HG02642 (cell line): ENCODE measurements around the gene PIK3R5.
A peak's percentile ranks its signal among the peaks of the same experiment; 100 is the strongest.

Experiments used
- ATAC-seq: cut with Tn5 transposase; IDR thresholded peaks from one replicate; pipeline ENCODE4 v1.9.1; 2021; ENCODE audit warnings: mild to moderate bottlenecking; ENCODE audit not compliant: unreplicated experiment, poor library complexity

The PIK3R5 gene

DNA sequence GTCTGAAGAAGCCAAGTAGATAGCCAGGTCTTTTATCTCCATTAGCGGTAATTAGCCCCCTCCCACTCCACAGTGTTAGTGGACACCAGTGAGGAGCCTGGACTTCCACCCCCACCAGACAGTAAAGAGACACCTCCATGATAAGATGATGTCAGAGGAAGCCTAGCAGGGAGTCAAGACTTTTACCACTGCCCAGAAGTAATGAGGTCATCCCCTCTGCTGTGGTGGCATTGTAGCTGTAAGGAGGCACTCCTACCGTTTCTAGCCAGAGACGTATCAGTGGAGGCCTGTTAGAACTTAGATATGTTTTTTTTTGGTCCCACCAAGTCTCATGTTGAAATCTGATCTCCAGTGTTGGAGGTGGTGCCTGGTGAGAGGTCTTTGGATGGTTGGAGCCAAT is 38.1 kb downstream of the PIK3R5 start:
- no peak for ATAC-seq

DNA sequence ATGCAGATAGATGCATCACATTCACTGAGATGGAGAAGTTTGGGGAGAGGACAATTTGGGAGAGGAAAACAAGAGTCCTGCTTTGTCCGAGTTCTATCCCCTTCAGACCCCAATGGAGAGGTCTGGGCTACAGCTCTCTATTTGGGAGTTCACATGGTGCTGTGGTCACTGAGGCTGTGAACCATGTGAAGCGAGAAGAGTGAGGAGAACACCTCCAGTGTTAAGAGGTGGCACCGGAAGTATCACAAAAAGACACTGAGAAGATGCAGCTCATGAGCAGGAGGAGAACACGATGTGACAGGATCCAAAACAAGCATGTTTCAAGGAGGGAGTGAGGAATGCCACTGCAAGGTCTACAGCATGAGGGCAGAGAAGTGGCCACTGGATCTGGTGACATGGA is 39.7 kb downstream of the PIK3R5 start:
- ATAC-seq, result no peak

DNA sequence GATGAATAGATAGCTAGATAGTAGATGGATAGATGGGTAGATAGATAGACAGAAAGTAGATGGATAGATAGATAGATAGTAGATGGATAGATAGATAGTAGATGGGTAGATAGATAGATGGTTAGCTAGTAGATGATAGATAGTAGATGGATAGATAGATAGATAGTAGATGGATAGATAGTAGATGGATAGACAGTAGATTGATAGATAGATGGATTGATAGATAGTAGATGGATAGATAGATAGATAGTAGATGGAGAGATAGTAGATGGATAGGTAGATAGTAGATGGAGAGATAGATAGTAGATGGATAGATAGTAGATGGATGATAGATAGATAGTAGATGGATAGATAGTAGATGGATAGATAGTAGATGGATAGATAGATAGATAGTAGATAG is 40.4 kb downstream of the PIK3R5 start:
- ATAC-seq, result no peak

DNA sequence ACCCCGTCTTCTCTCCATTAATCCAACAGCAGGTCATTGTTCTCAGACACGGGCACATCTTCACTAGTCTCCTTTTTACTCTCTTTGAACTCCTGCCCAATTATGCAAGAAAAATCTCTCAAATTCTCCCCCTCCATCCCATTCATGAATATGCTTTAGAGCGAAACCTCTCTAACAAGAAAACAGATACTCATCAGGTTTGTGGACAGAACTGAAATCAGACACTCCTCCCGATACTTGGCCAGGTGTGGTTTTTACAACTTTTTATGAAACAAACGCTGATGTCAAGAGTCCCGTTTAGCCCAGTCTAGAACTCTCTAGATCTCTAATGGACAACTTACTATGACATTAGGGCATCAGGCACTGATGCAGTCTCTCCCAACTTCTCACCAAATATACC is 40.9 kb downstream of the PIK3R5 start:
- peak; percentile 78 for ATAC-seq

DNA sequence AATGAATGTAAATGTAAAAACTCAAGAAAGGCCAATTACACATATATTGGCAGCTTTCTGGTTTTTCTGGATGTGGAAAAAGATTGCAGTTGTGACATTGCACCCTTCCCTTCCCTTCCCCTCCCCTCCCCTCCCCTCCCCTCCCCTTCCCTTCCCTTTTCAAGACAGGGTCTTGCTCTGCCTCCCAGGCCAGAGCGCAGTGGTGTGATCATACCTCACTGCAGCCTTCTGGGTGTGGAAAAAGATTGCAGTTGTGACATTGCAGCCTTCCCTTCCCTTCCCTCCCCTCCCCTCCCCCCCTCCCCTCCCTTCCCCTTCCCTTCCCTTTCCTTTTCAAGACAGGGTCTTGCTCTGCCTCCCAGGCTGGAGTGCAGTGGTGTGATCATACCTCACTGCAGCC is 41.7 kb downstream of the PIK3R5 start:
- no peak for ATAC-seq

DNA sequence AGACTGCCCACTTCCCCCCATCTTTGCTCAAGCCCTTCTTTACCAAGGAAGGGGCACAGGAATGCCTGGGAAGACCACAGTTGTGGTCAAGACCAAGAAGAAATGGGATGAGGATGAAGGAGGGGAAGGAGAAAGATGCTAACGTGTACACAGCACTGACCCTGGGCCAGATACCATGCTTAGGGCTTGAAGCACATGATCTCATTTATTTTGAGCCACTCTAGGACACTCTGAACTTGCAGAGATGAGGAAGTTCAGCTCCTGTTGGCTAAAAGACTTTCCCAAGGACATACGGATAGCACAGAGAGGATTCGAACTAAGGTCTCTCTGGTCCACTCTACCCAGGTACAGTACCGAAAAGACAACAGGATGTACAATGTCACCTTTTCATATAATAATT is 42.6 kb downstream of the PIK3R5 start:
- ATAC-seq, result no peak

DNA sequence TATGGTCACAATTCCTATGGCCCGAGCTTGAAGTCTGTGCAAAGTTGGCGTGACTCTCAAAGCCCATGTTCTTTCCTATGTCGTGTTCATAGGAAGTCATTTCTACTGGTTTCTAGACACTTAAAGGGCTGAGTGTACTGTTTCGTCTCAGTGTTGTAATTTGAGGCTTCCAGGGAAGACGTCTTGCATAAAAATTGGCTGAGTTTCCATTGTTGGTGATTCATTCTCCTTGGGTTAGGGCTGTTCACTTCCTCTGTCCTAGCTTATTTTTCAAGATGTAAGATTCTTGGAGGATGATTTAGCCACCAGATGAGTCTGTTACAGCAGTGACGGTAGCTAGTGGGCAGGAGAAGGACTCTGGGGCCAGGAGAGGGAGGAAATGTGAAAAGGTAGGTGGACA is 43.1 kb downstream of the PIK3R5 start:
- ATAC-seq, result no peak

DNA sequence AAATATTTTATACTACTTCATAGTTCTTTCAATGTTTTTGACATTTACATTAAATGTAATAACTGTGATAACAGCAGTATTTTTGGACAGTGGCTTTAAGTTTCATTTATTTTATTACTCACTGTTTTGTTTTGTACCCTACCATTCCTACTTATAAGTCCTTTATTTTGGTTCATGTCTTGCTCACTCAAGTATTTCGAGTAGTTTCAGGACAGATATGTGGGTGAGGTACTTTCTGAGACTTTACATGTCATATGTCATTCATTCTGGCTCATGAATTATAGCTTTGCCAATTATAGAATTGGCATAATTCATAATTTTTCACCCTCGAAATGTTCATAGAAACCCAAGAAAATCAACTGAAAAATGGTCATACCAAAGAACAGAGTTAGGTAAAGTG is 44.4 kb downstream of the PIK3R5 start:
- no peak for ATAC-seq

DNA sequence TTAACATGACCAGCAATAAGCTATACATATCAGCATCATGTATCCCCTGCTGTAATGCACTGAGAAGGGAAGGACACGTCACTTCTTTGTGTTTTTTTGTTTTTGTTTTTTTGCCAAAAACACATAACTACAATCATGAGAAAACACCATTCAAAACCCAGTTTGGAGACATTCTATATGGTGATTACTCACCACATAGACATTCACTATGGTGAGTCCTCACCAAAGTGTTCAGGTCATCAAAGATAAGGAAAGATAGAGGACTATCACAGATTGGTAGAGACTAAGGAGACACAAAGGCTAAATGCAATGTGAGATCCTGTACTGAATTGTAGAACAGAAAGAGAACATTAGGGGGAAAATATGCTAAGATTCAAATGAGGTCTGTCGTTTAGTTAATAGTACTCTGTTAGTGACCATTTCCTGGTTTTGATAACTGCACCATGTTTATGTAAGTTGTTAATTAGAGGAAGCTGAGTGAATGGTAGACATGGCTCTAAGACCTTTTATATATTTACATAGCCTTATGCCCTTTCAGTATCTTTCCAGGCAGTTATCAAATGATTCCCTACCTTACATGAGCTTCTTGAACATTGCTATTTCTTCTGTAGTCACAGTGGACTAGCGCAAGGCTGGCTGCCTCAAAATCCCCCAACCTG is 46.6 kb downstream of the PIK3R5 start:
- ATAC-seq, result no peak

DNA sequence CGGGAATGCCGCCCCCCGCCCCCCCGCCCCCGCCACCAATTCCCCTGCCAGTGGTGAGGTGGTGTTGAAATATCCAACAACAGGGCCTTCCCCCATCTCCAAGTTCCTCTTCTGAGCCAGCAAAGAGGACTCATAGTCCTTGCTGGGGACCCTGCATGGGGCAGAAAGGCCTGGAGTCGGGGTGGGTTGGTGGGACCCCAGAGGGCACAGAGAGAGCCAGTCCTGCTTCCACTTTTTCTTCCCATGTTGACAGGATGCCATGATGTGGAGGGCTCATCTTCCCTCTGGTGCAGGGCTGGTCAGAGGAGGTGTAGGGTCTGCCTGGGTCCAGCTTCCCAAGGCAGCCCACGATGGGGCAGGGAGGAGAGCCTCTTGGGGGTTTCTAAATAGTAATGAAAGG is 49.0 kb downstream of the PIK3R5 start:
- ATAC-seq, result no peak

DNA sequence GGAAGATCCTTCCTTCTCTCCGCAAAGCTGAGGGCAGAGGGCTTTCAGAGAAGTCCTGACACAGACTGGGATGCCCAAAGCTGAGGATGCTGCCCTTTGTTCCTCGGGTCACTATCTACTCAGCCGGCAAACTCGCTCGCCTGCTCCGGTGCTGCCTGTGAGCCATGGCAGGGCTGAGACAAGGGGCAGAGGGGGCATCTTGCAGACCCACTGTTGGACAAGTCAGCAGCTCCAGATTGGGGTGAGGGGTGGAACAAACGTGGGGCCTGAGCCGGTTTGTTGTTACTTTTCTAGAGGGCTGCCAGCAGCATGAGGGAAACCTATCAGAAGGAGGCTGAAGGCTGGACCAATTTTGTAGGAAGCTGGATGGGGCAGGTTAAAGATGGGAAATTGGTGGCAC is 51.0 kb downstream of the PIK3R5 start:
- no peak for ATAC-seq

DNA sequence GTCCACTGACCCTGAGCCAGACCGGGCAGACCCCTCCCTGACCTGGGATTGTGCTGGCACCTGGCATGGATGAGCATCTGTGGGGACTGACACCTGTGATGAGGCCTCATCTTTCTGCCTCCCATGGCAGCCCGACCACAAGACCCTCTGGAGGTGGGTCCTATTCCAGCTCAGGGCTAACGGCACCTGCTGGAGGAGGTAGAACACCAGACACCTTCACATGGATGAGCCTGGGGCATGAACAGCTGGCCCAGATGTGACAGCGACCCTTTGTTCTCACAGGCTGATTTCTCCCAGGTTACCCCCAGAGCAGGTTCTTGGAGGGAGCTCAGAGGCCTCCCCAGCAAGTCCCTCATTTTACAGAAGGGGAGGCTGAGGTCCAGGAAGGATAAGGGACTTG is 51.6 kb downstream of the PIK3R5 start:
- ATAC-seq, result no peak

DNA sequence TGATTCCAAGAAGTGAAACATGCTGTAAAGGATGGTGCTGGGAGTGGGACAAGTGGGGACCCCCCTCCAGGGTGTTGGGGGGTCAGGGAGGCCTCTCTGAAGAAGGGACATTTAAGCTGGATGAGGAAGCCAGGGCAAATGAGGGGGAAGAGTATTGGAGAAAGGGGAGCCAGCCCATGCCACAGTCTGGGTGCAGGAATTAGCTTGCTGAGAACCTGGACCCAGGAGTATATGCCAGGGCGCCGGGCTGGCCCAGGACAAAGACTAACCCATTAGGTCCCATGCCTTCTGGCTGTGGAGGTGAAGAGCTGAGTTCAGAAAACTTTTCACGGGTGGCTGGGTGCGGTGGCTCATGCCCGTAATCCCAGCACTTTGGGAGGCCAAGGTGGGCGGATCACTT is 52.4 kb downstream of the PIK3R5 start:
- ATAC-seq, result no peak

DNA sequence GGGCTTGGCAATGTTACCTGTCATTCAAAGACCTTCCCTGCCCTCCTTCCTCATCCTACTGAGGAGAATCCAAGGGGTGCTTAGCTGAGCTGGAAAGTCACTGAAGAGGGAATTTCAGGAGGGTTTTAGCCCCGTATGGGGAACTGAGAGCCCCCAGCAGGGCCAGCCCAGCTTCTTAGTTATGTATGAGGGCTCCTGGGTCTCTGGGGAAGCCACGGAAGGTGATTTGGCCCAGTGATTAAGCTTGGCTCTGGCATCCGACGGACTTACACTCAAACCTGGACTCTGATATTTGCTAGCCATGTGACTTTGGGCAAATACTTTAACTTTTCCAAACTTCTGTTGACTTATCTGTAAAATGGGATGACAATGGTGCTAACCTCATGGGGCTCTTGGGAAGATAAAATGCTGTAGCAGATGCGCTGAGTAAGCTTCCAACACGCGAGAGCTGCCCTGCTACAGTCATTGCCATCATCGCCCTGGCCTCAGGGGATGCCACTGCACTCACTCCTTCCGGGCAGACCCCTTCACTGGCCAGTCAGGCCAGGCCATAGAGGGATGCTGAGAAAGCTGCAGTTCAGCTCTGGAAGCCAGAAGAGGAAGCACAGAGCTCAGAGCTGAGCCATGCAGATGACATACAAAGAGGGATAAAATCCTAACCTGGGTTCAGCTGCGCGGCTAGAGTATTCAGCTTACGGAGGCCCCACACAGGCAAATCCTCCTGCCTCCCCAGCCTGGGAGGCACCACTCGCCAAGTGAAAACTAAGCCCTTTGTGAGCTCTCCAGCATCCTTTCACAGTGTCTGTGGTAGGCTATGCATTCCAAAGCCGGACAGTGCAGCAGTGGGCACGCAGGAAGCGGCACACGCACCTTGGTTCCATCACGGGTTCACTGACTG is 53.2 kb downstream of the PIK3R5 start:
- no peak for ATAC-seq

DNA sequence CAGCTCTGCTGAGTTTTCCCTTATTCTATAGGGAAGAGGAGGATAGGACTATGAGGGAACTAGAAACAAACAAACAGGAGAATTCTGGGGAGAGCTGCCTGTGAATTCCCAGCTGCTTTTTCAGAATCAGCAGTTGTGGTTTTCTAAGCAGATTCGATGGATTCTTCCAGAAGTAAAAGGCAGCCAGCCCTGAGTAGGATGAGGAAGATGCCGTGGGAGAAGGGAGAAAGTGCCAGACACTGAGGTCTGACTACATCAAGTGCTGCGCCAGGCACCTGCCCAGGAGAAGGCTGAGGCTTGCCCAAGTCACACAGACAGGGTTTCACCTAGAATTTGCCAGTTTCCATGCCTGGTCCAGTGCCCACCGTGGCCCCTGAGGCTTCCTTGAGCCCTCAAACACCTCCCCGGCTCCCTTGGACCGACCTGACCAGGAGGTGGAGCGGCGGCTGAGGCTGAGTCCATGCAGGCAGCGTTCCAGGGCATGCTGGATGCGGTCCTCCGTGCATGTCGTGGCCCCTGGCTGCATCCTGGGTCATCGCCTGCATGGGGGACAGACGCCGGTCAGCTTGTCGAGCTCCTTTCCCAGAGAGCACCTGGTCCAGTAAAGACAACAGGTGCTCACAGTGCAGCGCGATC is 54.4 kb downstream of the PIK3R5 start:
- no peak for ATAC-seq

DNA sequence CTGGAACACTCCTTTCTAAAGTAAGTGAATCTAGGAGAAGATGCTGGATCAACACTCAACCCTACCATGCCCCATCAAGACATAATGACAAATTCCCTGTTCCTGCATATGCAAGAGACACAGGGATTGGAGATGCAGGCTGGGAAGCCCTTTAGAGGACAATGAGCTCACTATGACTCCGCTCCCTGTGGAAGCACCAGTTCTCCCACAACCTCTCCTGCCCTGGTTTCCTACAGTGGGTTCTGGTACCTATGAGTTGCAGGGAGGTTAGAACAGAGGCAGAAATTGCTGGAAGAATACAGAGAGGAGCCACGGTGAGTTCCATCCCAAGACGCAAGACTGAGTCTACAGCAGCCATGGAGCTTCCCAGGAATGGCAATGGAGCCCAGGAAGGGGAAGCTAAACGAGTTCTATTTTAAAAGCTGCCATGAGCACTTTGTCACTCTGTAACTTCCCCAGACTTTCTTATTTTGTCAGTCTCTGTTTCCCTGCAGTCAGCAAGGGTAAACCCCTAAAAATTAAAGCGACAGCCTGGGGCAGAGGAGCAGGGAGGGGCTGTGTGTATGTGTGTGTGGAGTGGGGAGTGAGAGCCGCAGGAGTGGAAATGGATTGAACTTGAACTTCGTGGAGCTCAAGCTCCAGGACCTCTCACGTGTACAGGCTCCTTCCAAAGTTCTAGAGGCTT is 55.8 kb downstream of the PIK3R5 start:
- ATAC-seq, result no peak

DNA sequence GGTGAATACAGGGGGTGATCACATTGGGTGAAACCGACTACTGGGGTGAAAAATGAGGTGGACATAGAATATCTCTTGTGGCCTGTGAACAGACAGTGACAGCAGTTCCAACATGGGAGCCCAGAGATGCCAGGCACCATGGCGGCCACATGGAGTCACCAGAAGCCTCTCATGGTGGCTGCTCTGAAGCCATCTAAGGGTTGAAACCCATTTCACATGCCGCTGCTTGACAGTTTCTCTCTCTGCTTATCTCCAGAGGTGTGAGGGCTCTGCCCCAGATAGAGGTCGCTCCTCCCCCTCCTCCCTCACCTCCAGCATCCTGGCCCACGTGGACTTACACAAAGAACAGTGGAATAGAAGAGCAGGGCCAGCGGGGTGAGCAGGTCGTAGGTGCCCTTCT is 60.2 kb downstream of the PIK3R5 start:
- no peak for ATAC-seq

DNA sequence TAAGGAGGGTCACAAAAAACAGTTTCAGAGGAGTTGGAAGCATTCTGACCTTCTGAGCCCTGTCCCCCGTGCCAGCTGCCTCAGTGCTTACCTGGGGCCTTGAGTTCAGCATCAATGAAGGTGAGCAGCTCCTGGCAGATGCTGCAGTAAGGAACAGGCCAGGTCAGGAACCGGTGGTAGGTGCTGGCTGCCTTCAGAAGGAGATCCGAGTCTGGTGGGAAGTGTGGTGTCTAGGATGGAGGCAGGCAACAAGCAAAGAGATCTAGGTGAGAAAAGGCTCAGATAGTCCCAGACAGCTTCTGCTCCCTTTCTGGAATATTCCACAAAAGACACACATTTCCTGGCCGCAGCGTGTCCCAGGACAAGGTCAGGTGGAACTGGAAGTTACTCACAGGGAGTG is 60.8 kb downstream of the PIK3R5 start:
- ATAC-seq, result no peak

DNA sequence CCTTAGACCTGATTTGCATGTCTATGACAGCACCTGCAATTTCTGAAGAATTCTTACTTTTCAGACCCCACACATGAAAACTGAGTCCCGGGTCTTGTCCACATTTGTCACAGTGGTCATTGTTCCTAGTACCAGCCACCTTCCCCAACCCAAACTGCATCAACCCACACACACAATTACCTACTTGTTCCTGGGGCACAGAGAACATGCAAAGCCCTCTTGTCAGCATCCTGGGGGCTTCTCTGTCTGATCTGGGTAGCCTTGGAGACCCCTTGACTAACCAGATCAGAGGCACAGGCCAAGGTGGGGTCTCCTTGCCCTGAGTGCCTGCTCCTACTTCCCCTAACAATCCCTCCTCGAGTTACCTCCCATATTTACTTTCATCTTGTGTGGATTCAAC is 61.3 kb downstream of the PIK3R5 start:
- ATAC-seq, result no peak

DNA sequence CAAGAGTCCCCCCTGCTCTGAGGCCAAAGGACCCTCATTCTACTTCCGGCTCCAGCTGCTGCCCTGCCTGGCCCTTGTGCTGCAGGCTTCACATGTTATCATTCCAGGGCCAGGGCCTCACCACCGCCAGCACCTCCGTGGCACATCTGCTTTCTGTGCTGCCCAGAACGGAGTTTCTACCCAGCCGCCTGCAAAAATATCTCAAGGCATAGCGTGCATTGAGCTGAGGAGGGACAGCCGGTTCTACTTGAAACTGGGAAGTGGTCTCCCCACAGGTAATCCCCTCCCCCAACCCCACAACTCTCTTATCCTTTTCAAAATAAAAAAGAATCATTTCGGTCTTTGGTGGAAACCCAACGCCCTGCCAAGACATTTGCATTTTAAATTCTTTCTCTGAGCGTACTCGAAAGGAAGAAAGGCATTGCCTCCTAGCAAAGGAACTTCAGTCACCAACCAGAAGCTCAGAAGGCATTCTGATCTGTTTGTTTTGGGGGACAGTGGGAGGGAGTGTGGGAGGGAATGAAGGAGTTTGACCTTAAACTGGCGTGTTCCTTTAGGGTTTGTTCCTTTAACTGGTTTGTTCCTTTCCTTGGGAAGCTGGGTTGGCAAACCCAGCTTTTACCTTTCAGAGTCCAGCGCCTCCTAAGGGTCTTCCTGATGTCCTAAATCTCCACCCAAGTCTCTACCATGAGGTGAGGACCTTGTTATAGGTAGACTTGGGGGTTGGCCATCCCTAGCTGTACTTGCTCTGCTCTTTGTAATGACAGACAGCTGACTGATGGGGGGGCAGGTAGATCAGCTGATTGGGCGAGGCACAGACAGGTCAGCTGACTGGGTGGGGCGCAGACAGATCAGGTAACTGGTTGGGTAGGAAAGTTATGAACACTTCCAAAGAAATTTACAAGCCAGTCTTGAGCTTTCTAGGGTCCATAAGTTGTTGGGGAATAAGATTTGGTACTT is 64.6 kb downstream of the PIK3R5 start:
- no peak for ATAC-seq
